ENCODE measurements around the gene RBM19.

Gene RBM19

DNA sequence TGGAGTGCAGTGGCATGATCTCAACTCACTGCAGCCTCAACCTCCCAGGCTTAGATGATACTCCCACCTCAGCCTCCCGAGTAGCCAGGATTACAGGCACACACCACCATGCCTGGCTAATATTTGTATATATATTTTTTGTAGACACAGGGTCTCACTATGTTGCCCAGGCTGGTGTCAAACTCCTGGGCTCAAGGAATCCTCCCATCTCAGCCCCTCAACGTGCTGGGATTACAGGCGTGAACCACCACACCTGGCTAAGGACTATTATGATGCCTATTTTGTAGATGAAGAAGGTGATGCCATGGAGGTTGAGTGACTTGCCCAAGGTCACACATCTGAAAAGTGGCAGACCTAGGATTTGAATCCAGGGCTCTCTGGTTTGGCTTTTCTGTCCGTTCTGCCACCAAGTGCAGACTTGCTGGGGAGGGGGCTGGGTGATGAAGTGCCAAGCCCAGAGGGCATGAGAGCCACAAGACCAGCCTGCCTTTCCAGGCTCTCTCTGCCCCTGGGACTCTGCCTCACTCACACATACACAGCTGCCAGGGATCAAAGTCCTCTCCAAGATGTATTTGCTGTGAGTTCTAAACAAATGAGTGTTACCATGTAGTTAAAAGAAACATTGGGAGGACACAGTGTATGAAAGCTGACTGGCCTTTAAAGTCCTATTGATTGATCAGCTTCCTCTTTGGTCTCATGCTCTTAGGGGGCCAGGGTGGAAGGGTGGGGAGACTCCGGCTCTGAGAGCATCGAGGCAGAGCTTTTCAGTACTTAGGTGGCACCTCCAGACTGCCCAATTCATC, 21.3 kb upstream of the RBM19 start:
- no peak for DNase-seq

DNA sequence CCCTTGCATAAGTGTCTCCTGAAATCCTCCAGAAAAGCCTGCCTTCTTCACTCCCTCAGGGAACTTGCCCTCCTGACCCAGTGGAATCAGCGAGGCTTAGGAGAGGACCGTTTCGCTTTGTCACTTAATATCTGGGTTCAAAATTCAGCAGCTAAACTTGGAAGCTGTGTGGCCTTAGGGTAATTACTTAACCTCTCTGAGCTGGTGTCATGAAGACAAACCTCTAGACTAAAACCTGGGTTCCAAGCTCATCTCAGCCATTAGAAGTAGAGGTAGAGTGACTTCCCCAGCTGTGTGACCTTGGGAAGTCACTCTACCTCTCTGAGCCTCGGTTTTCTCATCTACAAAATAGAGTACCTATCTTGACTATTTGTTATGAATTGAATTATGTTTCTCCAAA, 18.3 kb upstream of the RBM19 start:
- DNase-seq, result no peak

DNA sequence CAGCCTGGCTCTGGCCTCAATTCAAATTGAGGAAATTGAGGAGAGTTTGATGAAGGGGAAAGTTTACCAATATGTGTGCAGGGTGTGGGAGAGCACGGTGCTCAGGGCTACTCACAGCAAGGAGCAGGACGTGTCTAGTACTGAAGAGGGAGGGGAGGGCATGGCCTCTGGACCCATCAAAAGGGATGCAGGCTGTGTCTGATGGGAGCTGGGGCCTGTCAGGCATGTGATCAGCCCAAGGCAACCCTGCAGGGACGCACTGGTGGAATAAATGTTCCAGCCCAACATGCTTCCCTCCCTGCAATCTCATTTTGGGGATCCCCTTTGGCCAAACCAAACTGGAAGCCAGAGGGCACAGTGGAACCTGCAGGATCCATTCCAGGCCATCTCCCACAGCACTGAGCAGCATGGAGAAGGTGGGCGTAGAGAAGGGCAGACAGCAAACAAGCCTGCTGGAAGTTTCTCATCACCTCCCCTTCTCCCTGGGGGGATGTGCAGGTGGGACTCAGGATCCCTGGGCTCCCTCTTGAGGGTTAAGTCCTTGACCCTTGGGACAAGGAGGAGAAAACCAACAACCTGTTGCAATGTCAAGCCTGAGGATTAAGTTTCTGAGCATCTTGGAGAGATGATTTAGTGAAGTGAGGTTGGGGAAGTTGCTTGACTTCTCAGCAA, 17.8 kb upstream of the RBM19 start:
- DNase-seq, result no peak

DNA sequence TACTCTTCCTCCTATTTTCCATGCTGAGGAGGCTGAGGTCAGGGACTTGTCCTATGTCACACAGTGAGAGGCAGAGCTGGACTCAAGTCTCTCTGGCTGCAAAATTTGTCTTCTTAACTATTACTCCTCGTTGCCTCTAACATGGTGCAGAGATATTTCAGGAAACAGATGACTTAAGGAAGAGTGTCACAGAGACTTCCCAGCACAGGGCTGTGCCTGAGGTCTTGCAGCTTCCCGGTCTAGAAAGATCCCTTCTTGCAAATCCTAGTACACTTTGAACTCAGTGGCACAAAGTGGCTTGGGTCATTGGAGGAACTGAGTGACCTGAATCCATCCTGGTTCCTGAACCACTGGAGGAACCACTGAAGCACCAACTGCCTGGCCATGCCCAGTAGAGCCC, 17.1 kb upstream of the RBM19 start:
- no peak for DNase-seq

DNA sequence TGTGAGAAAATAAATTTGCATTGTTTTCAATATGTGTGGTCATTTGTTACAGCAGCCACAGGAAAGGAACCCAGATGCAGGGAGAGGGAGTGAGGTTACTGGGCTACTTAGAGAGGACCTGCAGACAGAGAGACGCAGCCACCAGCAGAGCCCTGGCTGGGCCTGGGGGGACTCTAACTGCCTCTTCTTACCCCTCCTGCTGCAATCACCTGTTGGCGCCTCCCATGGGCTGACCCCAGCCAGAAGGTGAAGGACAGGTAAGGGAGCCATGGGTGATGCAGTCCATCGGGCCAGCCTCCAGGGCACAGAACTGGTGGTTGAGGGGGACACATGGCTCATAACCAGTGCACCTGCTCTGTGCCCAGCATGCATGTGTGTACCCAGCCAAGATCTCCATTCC, 15.8 kb upstream of the RBM19 start:
- no peak for DNase-seq

DNA sequence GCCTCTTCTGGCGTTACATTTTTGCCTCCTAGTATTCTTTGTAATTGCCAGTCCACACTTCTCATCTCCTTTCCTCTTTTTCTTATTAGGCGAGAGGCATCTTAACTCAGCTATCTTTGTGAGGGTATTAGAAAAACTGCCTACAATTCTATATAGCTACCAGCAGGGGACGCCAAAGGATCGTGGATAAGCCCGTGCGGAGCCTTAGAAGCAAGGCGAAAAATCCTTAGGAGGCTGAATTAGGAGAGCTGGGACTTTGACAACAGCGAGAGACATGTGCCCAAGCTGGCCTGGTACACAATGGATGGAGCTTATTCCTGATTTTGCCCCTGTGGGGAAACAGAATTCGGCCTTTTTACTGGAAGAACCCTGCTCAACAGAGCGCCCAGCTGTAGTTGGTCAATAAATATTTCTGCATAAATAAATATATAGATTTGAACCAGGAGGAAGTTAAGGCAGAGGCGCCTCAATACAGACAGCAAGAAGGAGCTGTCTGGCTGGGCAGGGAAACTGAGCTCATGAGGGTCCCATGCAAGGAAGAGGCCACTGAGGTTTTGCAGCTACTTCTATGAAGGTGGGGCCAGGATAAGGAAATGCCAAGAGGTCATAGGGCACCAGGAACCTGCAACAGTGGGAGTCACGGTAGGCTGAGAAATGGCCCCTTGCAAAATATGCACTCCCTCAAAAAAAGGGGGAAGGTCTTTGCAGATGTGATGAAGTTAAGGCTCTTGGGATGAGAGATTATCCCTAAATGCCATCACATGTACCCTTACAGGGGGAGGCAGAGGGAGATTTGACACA, 14.6 kb upstream of the RBM19 start:
- peak; percentile 14 to 44 for DNase-seq

DNA sequence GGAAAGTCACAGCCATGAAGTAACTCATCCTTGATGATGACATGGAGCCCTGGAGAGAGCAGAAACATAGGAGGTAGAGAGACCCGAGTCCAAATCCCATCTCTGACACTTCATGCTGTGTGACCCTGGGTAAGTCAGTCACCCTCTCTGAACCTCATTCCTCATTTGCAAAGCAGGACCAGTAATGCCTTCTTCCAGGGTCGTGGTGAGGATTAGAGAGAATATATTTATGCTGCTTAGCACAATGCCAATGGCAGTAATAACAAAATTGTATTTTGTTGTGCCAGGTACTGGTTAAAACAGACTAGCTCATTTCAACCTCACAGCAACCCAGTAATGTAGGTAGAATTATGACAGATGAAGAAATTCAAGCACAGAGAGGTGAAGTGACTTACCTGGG, 13.9 kb upstream of the RBM19 start:
- no peak for DNase-seq

DNA sequence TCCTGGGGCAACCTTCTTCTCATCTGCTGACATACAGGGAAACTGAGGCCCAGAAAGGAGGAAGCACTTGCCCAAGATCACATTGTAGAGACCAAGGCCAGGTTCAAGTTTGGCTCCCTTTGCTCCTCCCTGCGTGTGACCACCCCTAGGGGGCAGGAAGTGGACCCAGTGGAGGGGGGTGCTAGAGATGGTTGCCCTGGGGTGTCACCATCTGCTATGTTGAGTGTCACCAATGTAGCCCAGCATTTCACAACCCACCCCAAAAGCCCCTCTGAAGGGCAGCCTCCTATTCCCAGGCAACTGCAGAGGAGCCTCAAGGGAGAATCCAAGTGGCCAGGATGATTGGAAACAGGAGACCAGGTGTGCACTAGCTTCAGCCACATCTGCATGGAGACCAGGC, 12.0 kb upstream of the RBM19 start:
- no peak for DNase-seq

DNA sequence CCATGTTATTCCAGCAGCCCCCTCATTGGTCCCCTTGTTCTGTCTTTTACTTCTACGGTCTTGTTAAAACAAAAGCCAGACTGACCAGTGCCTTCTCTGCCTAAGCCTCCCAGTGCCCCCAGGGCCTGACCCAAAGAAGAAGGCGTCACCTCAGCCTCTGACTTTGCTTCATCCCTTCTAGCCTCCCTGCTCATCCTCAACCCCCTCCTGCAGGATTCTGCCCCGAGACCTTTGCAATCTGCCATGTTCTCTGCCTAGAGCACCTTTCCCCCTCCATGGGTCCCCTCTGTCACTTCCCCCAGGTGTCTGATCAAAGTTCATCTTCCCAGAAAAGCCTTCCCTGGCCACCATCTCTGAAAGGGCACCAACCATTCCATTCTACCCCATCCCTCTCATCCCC, 7.9 kb upstream of the RBM19 start:
- no peak for DNase-seq

DNA sequence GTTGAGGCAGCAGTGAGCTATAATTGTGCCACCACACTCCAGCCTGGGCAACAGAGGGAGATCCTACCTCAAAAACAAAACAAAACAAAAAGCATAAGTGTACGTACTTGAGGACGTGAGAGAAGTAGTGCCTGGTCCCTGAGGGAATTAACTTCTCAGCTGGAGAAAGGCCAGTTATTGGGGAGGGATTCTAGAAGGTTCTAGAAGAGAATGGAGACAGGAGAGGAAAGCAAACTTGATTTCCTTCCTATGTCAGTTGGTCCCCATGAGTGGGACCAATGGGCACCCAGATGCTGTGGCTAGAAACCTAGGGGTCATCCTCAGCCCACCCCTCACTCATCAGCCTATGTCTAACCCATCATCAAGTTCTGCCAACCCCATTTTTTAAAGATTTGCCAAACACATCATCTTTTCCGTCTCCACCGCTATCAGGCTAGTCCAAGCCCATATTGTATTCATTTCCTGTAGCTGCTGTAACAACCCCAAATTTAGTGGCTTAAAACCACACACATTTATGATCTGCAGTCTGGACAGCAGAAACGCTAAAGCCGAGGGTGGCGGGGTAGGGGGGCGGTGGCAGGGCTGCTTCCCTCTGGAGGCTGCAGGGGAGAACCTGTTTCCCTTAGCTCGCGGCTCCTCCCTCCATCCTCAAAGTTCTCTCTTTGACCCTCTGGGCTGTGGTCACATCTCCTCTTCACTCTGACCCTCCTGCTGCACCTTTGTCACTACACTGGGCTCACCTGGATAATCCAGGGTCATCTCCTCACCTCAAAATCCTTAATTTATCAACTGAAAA, 7.2 kb upstream of the RBM19 start:
- DNase-seq, result no peak

DNA sequence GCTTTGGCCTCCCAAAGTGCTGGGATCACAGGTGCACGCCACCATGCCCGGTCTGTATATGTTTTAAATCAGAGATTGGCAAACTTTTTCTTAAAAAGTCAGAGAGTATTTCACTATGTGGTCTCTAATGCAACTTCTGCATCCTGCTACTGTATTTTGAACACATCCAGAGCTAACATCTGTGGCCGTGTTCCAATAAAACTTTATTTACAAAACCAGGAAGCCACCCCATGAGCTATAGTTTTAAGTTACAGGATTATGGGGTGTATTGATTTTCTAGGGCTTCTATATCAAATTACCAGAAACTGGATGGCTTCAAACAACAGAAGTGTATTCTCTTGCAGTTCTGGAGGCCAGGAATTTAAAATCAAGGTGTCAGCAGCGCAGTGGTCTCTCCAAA, 5.3 kb upstream of the RBM19 start:
- no peak for DNase-seq

DNA sequence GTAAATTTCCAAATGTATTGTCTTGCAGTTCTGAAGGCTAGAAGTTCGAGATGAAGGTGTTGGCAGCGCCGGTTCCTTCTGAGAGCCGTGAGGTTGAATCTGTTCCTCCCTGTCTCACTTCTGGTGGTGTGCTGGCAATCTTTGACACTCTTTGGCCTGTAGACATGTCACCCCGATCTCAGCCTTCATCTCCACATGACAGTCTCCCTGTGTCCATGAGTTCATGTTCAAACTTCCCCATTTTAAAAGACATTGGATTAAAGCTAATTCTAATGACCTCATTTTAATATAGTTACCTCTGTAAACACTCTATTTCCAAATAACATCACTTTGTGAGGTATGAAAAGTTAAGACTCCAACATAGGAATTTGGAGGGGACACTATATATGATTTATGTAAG, 4.1 kb upstream of the RBM19 start:
- no peak for DNase-seq

DNA sequence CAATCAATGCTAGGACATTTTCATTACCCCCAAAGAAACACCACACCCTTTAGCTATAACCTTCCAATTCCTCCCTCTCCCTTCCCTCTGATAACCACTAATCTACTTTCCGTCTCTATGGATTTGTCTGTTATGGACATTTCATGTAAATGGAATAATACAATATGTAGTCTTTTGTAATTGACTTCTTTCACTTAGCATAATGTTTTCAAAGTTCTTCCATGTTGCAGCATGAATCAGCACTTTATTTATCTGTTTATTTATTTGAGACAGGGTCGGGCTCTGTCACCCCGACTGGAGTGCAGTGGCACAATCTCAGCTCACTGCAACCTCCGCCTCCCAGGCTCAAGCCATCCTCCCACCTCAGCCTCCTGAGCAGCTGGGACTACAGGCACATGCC, 1.2 kb upstream of the RBM19 start:
- no peak for DNase-seq

DNA sequence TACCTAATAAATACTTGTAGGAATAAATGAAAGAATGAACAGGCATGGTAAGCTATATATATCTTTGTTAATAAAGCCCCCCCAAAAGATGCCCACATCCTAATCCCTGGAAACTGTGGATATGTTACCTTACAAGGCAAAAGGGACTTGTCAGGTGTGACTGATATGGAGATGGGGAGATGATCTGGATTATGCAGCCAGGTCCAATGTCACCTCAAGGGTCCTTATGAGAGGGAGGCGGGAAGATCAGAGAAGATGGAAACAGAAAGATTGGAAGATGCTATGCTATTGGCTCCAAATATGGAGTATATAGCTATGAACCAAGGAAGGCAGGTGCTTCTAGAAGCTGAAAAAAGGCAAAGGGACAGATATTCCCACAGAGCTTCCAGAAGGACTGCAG, 3.4 kb downstream of the RBM19 start:
- no peak for DNase-seq

DNA sequence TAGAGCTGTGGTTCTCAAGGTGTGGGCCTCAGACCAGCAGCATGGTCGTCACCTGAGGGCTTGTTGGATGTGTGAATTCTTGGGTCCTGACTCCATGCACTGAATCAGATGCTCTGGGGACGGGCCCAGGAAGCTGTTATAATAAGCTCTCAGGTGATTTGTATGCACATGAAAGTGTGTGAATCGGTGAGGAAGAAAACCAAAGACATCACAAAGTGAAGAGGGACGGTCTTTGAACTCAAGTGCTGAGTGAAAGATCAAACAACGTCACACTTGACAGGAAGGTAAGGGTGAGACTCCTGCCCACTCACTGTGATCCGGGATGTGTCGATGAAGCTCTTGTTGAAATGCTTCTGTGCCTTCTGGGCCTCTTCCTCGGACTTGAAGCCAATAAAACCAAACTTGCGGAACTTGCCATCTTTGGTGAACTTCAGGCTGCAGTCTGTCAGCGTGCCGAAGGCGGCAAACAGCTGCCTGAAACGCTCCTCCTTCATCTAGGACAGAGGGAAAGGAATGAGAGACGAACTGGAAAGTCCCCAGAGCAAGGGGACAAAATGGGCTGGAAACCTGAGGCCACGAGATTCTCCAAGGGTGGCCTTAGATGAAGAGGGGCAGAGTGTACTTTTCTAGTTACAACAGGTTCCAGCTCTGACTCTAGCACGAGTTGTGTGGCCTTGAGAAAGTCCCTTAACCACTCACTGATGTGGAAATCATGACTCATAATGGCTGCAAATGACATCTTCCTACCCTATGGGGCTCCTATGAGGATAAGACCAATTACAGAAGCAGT, 4.0 kb downstream of the RBM19 start:
- DNase-seq, result peak; percentile 11 to 31

DNA sequence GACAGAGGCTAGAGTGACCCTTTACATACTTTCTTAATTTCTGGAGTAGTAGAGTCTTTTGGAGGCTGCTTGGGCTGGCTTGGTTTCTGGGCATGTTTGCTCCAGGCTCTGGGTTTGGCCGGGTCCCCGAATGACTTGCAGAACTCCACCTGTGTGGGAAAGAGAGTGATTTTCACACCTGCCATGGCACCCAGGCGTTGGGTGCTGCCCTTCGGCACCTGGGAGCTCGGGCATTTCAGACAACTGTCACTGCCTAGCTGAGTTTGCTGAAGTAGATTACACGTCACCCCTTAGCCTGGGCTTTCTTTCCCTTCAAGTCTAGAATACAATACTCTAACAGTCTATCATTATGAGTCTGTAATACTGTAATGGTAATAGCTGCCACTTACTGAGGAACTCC, 6.1 kb downstream of the RBM19 start:
- no peak for DNase-seq

DNA sequence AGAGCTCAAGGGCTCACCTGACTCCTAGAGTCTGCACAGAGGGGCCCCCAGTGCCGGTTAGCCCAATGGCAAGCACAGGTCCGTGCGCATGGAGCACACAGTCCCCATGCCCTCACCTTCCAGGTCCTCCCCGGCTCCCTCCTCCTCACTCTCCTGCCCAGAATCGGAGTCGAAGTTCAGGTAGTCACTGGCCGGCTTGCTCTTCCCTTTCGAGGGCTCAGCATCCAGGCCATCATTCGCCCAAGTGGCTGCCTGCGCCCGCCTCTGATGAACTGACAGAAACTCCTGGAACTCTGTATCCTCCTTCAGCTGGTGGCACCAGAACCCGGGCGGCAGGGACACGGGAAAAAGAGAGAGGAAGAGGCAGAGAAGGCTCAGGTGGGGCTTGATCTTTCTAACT, 7.0 kb downstream of the RBM19 start:
- DNase-seq, result no peak

DNA sequence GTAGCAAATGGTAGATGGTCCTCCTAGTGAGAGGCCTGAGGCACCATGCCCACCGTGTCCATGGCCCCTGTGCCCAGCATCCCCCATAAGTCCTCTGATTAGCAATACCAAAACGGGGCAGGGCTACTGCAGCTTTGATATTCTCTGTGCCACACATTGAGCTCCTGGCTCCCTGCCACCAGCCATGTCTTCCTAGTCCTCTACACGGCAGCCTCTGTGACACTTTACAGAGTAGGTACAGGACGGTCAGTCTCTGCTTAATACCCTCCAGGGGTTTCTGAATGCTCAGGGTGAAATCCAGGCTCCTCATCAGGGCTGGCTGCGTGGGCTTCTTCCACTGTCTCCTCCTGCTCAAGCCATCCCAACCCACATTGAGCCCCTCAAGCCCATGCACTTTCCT, 8.0 kb downstream of the RBM19 start:
- DNase-seq, result no peak

DNA sequence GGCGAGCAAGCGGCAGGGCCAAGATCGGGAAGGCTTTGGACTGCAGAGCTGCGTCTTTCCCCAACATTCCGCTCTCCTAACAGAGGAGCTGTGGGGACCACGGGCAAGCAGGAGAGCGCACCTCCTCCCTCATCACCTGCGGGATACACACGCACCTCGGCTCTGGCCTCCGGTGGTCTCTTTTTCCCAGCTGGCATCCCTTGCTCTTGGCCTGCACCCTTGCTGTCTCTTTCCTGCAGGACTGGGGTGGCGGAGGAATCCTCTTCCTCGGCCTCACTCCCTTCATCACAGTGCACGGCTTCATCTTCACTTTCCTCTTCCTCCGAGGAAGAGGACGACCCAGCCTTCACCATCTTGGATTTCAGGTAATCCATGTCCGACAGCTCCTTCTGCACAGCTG, 8.5 kb downstream of the RBM19 start:
- no peak for DNase-seq

DNA sequence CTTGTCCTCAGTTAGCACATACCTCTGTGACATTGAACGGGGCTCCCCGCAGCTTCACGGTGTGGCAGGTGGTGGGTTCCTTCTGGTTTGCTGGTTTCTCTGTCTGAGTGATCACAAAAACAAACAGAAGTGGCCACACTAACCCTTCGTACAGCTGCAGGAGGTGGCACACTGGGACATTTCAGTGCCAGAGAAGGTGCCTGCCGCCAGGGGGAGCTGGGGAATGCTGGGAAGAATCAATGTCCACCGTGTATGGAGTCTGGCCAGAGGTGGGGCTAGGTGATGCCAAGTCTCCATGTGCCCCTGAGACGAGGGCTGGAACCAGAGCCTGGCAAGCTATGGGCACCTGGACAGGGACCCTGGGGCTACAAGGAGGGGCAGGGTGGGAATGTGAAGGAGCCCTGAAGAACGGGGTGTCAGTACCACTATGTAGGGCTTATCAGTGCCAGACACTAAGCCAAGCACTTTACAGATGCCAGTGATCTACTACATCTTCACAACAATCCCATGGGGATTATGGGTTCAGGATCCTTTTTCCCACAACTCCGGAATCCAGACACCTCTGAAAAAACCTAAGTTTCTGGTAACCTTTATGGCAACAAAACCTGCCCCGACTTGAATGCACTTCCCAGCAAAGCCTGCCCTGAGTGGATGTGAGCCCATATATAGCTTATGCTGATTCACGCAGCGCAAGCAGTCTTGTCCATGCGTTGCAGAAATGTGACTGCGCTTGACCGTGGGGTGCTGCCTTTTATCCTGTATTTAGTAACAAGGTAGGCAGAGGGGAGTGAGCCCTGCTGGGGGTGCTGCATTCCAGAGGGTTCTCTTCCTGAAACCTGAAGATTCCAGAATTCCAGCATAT, 10.8 kb downstream of the RBM19 start:
- no peak for DNase-seq

DNA sequence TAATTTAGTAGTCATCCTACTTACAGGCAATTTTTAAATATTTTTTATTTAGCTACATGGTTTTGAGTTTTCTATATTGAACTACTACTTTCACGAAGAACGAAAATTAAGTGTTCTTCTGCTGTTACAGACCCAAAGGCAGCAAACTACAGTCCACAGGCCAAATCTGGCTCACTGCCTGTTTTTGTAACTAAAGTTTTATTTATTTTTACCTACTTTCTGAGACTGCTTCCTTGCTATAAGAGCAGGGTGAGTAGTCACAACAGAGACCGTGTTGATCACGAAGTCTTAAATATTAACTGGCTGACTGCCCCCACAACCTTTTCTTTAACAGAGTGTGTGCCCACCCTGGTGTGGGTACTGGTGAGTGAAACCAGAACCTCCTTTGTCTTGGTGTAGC, 11.6 kb downstream of the RBM19 start:
- no peak for DNase-seq

Measured in stimulated activated CD4-positive, alpha-beta T cell treated with anti-CD3 and anti-CD28 coated beads, Interleukin-2, amount 100 ng/mL, for 48 hours (primary cell).